GM10248 (cell line): ENCODE measurements around the gene CHRNA4.

Source experiments
- CTCF ChIA-PET: fragments of 300-600 bp; sonication (Branson Sonifier 250); formaldehyde crosslinking; extraction: SDS; loops from one replicate; lab custom pipeline; 2021; ENCODE audit warnings: antibody characterized with exemption; lab: Yijun Ruan, JAX
- POLR2A ChIA-PET: fragments of 350-650 bp; sonication (Branson Sonifier 250); formaldehyde crosslinking; extraction: SDS; loops from one replicate; lab custom pipeline; 2020; ENCODE audit warnings: antibody characterized with exemption; lab: Yijun Ruan, JAX
- DNase-seq: peaks from one replicate; pipeline ENCODE4 v3.0.0; 2012; ENCODE audit errors: extremely low spot score
- TF ChIP-seq, protein P1 (sequence below): IDR thresholded peaks from 2 replicates; pipeline ENCODE4 v1.5.1; 2012; ENCODE audit warnings: mild to moderate bottlenecking, low read depth; ENCODE audit errors: extremely low read depth, missing control alignments, control extremely low read depth

CHRNA4 gene

GRCh38 chr20:63402181-63402859 is 41.2 kb upstream of the CHRNA4 start:
- no peak for DNase-seq
- TF ChIP-seq, protein P1, sequence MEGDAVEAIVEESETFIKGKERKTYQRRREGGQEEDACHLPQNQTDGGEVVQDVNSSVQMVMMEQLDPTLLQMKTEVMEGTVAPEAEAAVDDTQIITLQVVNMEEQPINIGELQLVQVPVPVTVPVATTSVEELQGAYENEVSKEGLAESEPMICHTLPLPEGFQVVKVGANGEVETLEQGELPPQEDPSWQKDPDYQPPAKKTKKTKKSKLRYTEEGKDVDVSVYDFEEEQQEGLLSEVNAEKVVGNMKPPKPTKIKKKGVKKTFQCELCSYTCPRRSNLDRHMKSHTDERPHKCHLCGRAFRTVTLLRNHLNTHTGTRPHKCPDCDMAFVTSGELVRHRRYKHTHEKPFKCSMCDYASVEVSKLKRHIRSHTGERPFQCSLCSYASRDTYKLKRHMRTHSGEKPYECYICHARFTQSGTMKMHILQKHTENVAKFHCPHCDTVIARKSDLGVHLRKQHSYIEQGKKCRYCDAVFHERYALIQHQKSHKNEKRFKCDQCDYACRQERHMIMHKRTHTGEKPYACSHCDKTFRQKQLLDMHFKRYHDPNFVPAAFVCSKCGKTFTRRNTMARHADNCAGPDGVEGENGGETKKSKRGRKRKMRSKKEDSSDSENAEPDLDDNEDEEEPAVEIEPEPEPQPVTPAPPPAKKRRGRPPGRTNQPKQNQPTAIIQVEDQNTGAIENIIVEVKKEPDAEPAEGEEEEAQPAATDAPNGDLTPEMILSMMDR: no peak
- ChIA-PET POLR2A (no interaction called here), CTCF (interaction anchor here (1.4 kb wide), 1 partner anchor 179 kb away, joined by 4 read pairs; no protein-coding TSS in a partner anchor)

DNA sequence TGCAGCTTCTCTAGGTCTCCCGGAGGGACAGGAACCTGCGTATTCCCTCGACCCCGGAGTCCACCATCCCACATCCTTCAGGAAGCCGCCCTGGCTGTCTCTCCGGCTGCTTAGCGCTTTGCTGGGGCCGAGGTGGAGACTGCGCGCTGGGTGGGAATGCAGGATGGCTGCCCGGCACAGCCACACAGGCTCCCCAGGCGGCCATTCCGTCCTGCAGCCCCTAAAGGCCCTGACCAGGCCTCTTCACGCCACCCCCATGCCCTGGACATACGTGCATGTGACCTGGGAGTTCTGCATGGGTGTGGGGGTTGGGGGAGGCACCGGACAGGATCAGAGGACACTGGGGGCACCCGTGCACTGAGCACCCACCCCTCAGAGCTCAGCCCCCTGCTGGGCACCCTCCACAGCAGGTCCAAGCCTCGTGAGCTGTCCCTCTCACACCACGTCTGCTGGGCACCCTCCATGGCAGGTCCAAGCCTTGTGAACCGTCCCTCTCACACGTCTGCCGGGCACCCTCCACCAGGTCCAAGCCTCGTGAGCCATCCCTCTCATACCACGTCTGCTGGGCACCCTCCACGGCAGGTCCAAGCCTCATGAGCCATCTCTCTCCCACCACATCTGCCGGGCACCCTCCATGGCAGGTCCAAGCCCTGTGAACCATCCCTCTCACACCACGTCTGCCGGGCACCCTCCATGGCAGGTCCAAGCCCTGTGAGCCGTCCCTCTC is 40.4 kb upstream of the CHRNA4 start:
- DNase-seq: no peak
- TF ChIP-seq, protein P1: no peak
- ChIA-PET CTCF (interaction anchor here (1.4 kb wide), 1 partner anchor 178 kb away, joined by 4 read pairs; no protein-coding TSS in a partner anchor), POLR2A (no interaction called here)

- POLR2A ChIA-PET: no interaction called here
- CTCF ChIA-PET: interaction anchor here (1.7 kb wide), 1 partner anchor 19 kb away, joined by 4 read pairs; no protein-coding TSS in a partner anchor
- TF ChIP-seq, protein P1: no peak
- DNase-seq: no peak
Measured at GRCh38 chr20:63400486-63401210, 39.5 kb upstream of the CHRNA4 start.

GRCh38 chr20:63399596-63400375 is 38.6 kb upstream of the CHRNA4 start:
- DNase-seq: no peak
- TF ChIP-seq, protein P1: no peak
- ChIA-PET POLR2A (no interaction called here), CTCF (interaction anchor here (1.7 kb wide), 1 partner anchor 18 kb away, joined by 4 read pairs; no protein-coding TSS in a partner anchor)

GRCh38 chr20:63398744-63399514 is 37.8 kb upstream of the CHRNA4 start:
- no peak for DNase-seq
- TF ChIP-seq, protein P1: no peak
- ChIA-PET POLR2A (no interaction called here), CTCF (interaction anchor here (1.7 kb wide), 1 partner anchor 17 kb away, joined by 4 read pairs; no protein-coding TSS in a partner anchor)
